ENCODE data around the gene NANS. TPM values are rescaled to one million over a fixed set of nuclear protein-coding genes. Genes with fewer than 3 reads are reported as not detected.
A peak's percentile ranks its signal among the peaks of the same experiment; 100 is the strongest.

Gene NANS
- total RNA-seq, 1 experiment from 2014 or later, result 40.4 TPM

DNA sequence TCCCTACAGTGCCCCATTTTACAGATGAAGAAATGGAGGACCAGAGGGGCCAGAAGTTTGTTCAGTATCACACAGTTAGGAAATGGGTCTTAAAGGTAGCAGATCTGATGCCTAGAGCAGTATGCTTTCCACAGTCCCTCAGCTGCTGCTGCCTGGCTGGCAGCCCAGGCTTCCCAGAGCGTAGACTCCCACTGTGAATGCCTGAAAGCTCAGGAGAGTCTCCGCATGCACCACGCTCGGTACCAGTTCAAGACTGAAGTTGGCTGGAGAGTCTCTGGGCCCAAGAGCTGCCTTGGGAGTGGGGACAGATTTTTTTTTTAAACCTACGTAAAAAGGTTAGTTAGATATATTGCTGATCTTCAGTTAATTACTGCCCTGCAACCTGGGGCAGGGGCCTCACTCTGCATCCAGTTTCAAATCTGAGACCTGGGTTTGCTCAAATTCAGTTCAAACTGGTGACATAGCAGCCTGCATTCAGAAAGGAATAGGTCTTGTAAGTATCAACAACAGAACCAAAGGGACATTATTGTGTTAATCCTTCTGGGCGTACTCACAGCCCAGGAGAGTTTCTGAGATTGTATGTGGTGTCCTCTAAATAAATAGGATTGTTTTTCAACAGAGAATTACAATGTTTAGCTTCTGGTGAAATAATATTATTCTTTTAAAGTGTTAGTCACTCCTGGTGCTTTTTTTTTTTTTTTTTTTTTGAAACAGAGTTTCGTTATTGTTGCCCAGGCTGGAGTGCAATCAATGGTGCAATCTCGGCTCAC, 8.3 kb downstream of the NANS start:
- H3K9me3 Mint-ChIP-seq, result no peaks in the 10 kb centered on the region; a peak in 1 of 5 replicates
- TF ChIP-seq, protein P1, sequence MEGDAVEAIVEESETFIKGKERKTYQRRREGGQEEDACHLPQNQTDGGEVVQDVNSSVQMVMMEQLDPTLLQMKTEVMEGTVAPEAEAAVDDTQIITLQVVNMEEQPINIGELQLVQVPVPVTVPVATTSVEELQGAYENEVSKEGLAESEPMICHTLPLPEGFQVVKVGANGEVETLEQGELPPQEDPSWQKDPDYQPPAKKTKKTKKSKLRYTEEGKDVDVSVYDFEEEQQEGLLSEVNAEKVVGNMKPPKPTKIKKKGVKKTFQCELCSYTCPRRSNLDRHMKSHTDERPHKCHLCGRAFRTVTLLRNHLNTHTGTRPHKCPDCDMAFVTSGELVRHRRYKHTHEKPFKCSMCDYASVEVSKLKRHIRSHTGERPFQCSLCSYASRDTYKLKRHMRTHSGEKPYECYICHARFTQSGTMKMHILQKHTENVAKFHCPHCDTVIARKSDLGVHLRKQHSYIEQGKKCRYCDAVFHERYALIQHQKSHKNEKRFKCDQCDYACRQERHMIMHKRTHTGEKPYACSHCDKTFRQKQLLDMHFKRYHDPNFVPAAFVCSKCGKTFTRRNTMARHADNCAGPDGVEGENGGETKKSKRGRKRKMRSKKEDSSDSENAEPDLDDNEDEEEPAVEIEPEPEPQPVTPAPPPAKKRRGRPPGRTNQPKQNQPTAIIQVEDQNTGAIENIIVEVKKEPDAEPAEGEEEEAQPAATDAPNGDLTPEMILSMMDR (conservative IDR thresholded peaks at IDR 0.05), result no peak
- no peaks in the 10 kb centered on the region for H3K23me2 ChIP-seq (ENCODE audit: insufficient read length, low read depth, low read length, poor library complexity, severe bottlenecking)

More for the DNA sequence above, 8.3 kb downstream of the NANS start:
- Histone ChIP-seq H4K91ac (ENCODE audit: insufficient read length, low read depth, low read length) (no peak overlapping the region), H4K8ac (replicated peaks; ENCODE audit: insufficient read length, low read depth, low read length) (no peak overlapping the region), H2AK5ac (ENCODE audit: insufficient read length, low read length) (no peak overlapping the region), H4K5ac (ENCODE audit: insufficient read length, low read depth, low read length) (no peak overlapping the region), H3K4ac (ENCODE audit: low read depth, low read length) (no peak overlapping the region), H2BK5ac (ENCODE audit: insufficient read length, low read length) (no peak overlapping the region), H2BK12ac (ENCODE audit: insufficient read length, low read depth, low read length) (no peak overlapping the region), H3K56ac (ENCODE audit: insufficient read length, low read depth, low read length) (no peak overlapping the region), H3K79me2 (ENCODE audit: insufficient read depth, low read length) (no peaks in the 10 kb centered on the region), H3K79me1 (ENCODE audit: insufficient read depth, low read depth, low read length, poor library complexity, severe bottlenecking) (no peaks in the 10 kb centered on the region), H3K27ac (ENCODE audit: insufficient read length, low read depth, low read length) (no peak overlapping the region), H3K9me3 (ENCODE audit: control insufficient read depth, low read depth, low read length) (no peaks in the 10 kb centered on the region), H2AFZ (ENCODE audit: low read length) (no peak overlapping the region), H4K20me1 (ENCODE audit: control insufficient read depth, insufficient read depth, insufficient read length) (no peaks in the 10 kb centered on the region), H3K4me1 (ENCODE audit: insufficient read depth, low read length) (no peaks in the 10 kb centered on the region), H3T11ph (ENCODE audit: low read length) (no peak overlapping the region), H3K23ac (ENCODE audit: insufficient read length, low read depth, low read length) (no peak overlapping the region), H3K18ac (ENCODE audit: insufficient read length, low read depth, low read length) (no peak overlapping the region), H2BK120ac (ENCODE audit: low read depth, low read length, poor library complexity, severe bottlenecking) (no peak overlapping the region), H2BK15ac (ENCODE audit: low read depth, low read length) (no peak overlapping the region), H3K9ac (ENCODE audit: extremely low read depth, insufficient read length, low read length) (no peak overlapping the region), H3K4me2 (ENCODE audit: insufficient read depth, insufficient read length, low read length) (no peak overlapping the region), H2BK20ac (ENCODE audit: low read depth, low read length, poor library complexity, severe bottlenecking) (no peak overlapping the region), H3K27me3 (ENCODE audit: insufficient read depth, low read length) (no peaks in the 10 kb centered on the region), H3K14ac (ENCODE audit: insufficient read depth, low read length) (no peak overlapping the region)
- DNase-seq, result no peak
- no CpG with 5 or more reads among the region's 8 CpGs for WGBS (ENCODE audit: extremely low coverage, insufficient read length, low lambda C conversion rate)
- Mint-ChIP-seq H3K27ac (0 out of 7 replicates have a peak overlapping the region, but pooled peaks of 1 of the 3 experiments have one; percentile 28), H3K4me3 (no peak overlapping the region), H3K27me3 (ENCODE audit: low read depth) (no peaks in the 10 kb centered on the region), H3K36me3 (ENCODE audit: insufficient read depth in 1 of 3, low read depth in 3 of 3) (peaks cover 16 to 43% (median 32%) of the 10 kb centered on the region in 3 experiments), H3K4me1 (no peaks in the 10 kb centered on the region; a peak in 1 of 4 replicates)
